DMS 273 (cell line): ENCODE results near the gene FERMT3.
"Not testable (repeated sequence)": the region's sequence is repeated elsewhere in the genome, so short reads cannot be mapped to it uniquely, and the experiment has no call there.

ENCODE experiments used
- DNase-seq: peaks from one replicate; lab custom pipeline; 2025; ENCODE audit not compliant: unreplicated experiment; lab: John Stamatoyannopoulos, UW

The FERMT3 gene

GRCh38 chr11:64206457-64207255, at the start of gene FERMT3:
Gene FERMT3 (plus strand): TSS chr11:64206721. CDS start chr11:64207365, 644 bp downstream.
- DNase-seq, result no peak

- DNase-seq, result no peak
These were observed 48.7 kb upstream of the FERMT3 start for GRCh38 chr11:64157631-64158394.

GRCh38 chr11:64161037-64161436, 45.5 kb upstream of the FERMT3 start:
- DNase-seq, result no peak

GRCh38 chr11:64162769-64163168, 43.8 kb upstream of the FERMT3 start:
- DNase-seq, result not testable (repeated sequence)

- DNase-seq, result peak; percentile 38
These were observed 42.6 kb upstream of the FERMT3 start for GRCh38 chr11:64163951-64164350.

GRCh38 chr11:64164392-64165312, 41.9 kb upstream of the FERMT3 start:
- peak; percentile 81 for DNase-seq

GRCh38 chr11:64165481-64165841, 41.1 kb upstream of the FERMT3 start:
- DNase-seq, result peak; percentile 65

GRCh38 chr11:64165842-64166635, 40.5 kb upstream of the FERMT3 start, which contains the start of gene MACROD1:
Gene MACROD1 (minus strand): TSS chr11:64166113. CDS start chr11:64165994, 119 bp downstream.
- peak; percentile 93 for DNase-seq

- no peak for DNase-seq
These were observed 36.1 kb upstream of the FERMT3 start for GRCh38 chr11:64170419-64170818.

- no peak for DNase-seq
These were observed 32.7 kb upstream of the FERMT3 start for GRCh38 chr11:64173616-64174355.

GRCh38 chr11:64176751-64177150, 29.8 kb upstream of the FERMT3 start:
- no peak for DNase-seq

GRCh38 chr11:64178203-64178602, 28.3 kb upstream of the FERMT3 start:
- no peak for DNase-seq

GRCh38 chr11:64178951-64179639, 27.4 kb upstream of the FERMT3 start:
- DNase-seq, result no peak

- peak; percentile 72 for DNase-seq
These were observed 25.6 kb upstream of the FERMT3 start for GRCh38 chr11:64180891-64181290.

GRCh38 chr11:64181506-64182411, 24.8 kb upstream of the FERMT3 start:
- DNase-seq, result peak; percentile 88

GRCh38 chr11:64183890-64184289, 22.6 kb upstream of the FERMT3 start:
- DNase-seq, result no peak

- peak; percentile 74 for DNase-seq
These were observed 21.3 kb upstream of the FERMT3 start for GRCh38 chr11:64185175-64185692.
